ENCODE data around the gene PCCA. TPM values are rescaled to one million over a fixed set of nuclear protein-coding genes. Genes with fewer than 3 reads are reported as not detected.
"Not testable (repeated sequence)": the region's sequence is repeated elsewhere in the genome, so short reads cannot be mapped to it uniquely, and the experiment has no call there.

The PCCA gene
- total RNA-seq, 1 experiment from 2014 or later, result 8.9 TPM

- no peak for TF ChIP-seq CTCF (IDR thresholded peaks at IDR 0.05; ENCODE audit: unreplicated experiment)
- intact Hi-C loops (cut with micrococcal nuclease; ENCODE audit: unreplicated experiment), result loop anchor here (5.0 kb wide), 1 partner anchor 529 kb away; no protein-coding TSS in a partner anchor
- H3K27me3 Mint-ChIP-seq (ENCODE audit: unreplicated experiment), result no peaks in the 10 kb centered on the region
- BruUV-seq (replicated peaks), result no TSS peak
- CTCF ChIA-PET, result interaction anchor here (0.5 to 0.6 kb wide), 3 partner anchors 12 to 713 kb away, joined by 3 read pairs; no protein-coding TSS in a partner anchor
- no peaks in the 10 kb centered on the region for H3K4me1 Mint-ChIP-seq (ENCODE audit: low read depth, unreplicated experiment)
- no peak overlapping the region for H3K4me3 Mint-ChIP-seq (ENCODE audit: low read depth, unreplicated experiment)
- H3K36me3 Mint-ChIP-seq (ENCODE audit: insufficient read depth, unreplicated experiment), result no peaks in the 10 kb centered on the region
- H3K27ac Mint-ChIP-seq (ENCODE audit: unreplicated experiment), result no peak overlapping the region
- DNase-seq, result peak; percentile 41
- no peaks in the 10 kb centered on the region for H3K9me3 Mint-ChIP-seq (ENCODE audit: low read depth, unreplicated experiment)
Measured at GRCh38 chr13:100573121-100573520, 484.2 kb downstream of the PCCA start.

GRCh38 chr13:100577239-100577638, 488.3 kb downstream of the PCCA start:
- H3K4me1 Mint-ChIP-seq (ENCODE audit: low read depth, unreplicated experiment); H3K27me3 Mint-ChIP-seq (ENCODE audit: unreplicated experiment); H3K4me3 Mint-ChIP-seq (ENCODE audit: low read depth, unreplicated experiment); H3K36me3 Mint-ChIP-seq (ENCODE audit: insufficient read depth, unreplicated experiment); H3K9me3 Mint-ChIP-seq (ENCODE audit: low read depth, unreplicated experiment); CTCF ChIA-PET; DNase-seq; intact Hi-C loops (cut with micrococcal nuclease; ENCODE audit: unreplicated experiment); H3K27ac Mint-ChIP-seq (ENCODE audit: unreplicated experiment); BruUV-seq (replicated peaks): not testable (repeated sequence)

Other genes with a start within 250 kb of the PCCA start
- 0.57 and 0.71 TPM in 2 replicates for gene ZIC5, start 117.3 kb upstream of the PCCA start, total RNA-seq (2022)
- 3.5 and 3.6 TPM in 2 replicates for gene ZIC2, start 107.3 kb upstream of the PCCA start, total RNA-seq (2022)